Gastroesophageal sphincter (tissue), 3 donors: ENCODE data around the gene LRIG3.

Source experiments
- EP300 ChIP-seq: sonication (generic); formaldehyde crosslinking; IDR thresholded peaks from one replicate; pipeline ENCODE4 v1.6.1; 2017; ENCODE audit warnings: antibody characterized with exemption, mild to moderate bottlenecking
- POLR2A ChIP-seq, 2 donors: fragments of 450-650 bp; IDR thresholded peaks; one replicate each; pipeline ENCODE4 v1.6.1; 2017; ENCODE audit warnings: antibody characterized with exemption in 2 of 2, mild to moderate bottlenecking in 2 of 2, moderate library complexity in 1 of 2
- POLR2AphosphoS5 ChIP-seq: sonication (generic); formaldehyde crosslinking; IDR thresholded peaks from one replicate; pipeline ENCODE4 v1.6.1; 2017; ENCODE audit warnings: antibody characterized with exemption
- TF ChIP-seq, protein P1 (sequence below), 4 experiments: fragments of 200-600 bp in 2 of 4; fragments of 450-650 bp in 2 of 4; sonication (generic) in 1 of 4; IDR thresholded peaks; one replicate each; pipeline ENCODE4 v1.5.1; 2017 to 2019; ENCODE audit warnings: antibody characterized with exemption in 4 of 4, mild to moderate bottlenecking in 2 of 4, moderate library complexity in 2 of 4

DNA sequence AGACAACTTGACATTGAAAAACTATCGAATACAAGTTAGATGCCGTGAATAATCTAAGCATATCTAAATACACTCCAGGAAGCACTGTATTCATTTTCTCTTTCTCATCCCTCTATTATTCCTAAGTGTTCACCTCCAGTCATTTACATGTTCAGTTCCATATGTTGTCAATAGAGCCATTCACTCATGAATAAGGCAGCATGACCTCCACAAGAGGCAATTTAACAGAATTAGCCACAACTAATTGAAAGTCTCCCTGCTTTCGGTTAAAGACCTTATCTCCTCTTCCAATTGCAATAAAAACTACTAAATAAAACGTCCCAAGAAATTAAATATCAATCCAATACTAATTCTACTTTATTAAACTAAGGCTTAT lies 1.8 kb downstream of the LRIG3 start:
- TF ChIP-seq, protein P1, sequence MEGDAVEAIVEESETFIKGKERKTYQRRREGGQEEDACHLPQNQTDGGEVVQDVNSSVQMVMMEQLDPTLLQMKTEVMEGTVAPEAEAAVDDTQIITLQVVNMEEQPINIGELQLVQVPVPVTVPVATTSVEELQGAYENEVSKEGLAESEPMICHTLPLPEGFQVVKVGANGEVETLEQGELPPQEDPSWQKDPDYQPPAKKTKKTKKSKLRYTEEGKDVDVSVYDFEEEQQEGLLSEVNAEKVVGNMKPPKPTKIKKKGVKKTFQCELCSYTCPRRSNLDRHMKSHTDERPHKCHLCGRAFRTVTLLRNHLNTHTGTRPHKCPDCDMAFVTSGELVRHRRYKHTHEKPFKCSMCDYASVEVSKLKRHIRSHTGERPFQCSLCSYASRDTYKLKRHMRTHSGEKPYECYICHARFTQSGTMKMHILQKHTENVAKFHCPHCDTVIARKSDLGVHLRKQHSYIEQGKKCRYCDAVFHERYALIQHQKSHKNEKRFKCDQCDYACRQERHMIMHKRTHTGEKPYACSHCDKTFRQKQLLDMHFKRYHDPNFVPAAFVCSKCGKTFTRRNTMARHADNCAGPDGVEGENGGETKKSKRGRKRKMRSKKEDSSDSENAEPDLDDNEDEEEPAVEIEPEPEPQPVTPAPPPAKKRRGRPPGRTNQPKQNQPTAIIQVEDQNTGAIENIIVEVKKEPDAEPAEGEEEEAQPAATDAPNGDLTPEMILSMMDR (IDR thresholded peaks at IDR 0.05) = no peak
- no peak for TF ChIP-seq POLR2A (IDR thresholded peaks at IDR 0.05)
- no peak for TF ChIP-seq POLR2AphosphoS5
- TF ChIP-seq EP300 = no peak
